ENCODE measurements around the gene CACNA2D3. TPM values are rescaled to one million over a fixed set of nuclear protein-coding genes. Genes with fewer than 3 reads are reported as not detected.
"Not testable (repeated sequence)": the region's sequence is repeated elsewhere in the genome, so short reads cannot be mapped to it uniquely, and the experiment has no call there.

The CACNA2D3 gene
- total RNA-seq, 1 donor from 2014 or later: 0.17 TPM

DNA sequence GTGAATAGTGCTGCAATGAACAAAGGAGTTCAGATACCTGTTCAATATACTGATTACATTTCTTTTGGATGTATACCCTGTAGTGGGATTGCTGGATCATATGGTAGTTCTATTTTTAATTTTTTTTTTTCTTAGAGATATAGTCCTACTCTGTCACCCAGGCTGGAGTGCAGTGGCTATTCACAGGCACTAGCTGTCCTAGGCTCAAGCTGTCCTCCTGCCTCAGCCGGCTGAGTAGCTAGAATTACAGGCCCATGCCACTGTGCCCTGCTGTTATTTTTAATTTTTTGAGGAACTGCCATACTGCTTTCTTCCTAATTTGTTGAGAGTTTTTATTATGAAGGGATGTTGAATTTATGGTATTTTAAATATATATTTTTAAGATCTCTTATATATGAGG, 23.0 kb upstream of the CACNA2D3 start:
- TF ChIP-seq, protein P1, sequence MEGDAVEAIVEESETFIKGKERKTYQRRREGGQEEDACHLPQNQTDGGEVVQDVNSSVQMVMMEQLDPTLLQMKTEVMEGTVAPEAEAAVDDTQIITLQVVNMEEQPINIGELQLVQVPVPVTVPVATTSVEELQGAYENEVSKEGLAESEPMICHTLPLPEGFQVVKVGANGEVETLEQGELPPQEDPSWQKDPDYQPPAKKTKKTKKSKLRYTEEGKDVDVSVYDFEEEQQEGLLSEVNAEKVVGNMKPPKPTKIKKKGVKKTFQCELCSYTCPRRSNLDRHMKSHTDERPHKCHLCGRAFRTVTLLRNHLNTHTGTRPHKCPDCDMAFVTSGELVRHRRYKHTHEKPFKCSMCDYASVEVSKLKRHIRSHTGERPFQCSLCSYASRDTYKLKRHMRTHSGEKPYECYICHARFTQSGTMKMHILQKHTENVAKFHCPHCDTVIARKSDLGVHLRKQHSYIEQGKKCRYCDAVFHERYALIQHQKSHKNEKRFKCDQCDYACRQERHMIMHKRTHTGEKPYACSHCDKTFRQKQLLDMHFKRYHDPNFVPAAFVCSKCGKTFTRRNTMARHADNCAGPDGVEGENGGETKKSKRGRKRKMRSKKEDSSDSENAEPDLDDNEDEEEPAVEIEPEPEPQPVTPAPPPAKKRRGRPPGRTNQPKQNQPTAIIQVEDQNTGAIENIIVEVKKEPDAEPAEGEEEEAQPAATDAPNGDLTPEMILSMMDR (IDR thresholded peaks at IDR 0.05; ENCODE audit: insufficient read depth, low read length, poor library complexity, severe bottlenecking): no peak
- no peak overlapping the region for H3K4me3 ChIP-seq (ENCODE audit: low read depth, low read length)
- H3K27me3 ChIP-seq (ENCODE audit: control insufficient read depth, insufficient read depth, low read length): no peaks in the 10 kb centered on the region
- no peaks in the 10 kb centered on the region for H3K36me3 ChIP-seq (ENCODE audit: control insufficient read depth, insufficient read depth, low read length)
- no peak for DNase-seq (ENCODE audit: low read depth)

DNA sequence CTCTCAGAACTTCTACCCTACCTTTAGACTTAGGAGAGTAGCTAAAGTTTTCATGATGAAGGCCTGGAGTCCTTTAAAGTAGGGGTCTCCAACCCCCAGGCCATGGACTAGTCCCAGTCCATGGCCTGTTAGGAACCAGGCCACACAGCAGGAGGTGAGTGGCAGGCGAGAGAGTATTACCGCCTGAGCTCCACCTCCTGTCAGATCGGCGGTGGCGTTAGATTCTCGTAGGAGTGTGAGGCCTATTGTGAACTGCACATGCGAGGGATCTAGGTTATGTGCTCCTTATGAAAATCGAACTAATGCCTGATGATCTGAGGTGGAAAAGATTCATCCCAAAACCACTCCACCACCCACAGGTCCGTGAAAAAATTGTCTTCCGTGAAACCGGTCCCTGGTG, 18.3 kb upstream of the CACNA2D3 start:
- DNase-seq (ENCODE audit: low read depth): no peak
- TF ChIP-seq, protein P1 (IDR thresholded peaks at IDR 0.05; ENCODE audit: insufficient read depth, low read length, poor library complexity, severe bottlenecking): no peak
- H3K36me3 ChIP-seq (ENCODE audit: control insufficient read depth, insufficient read depth, low read length): no peaks in the 10 kb centered on the region
- H3K4me3 ChIP-seq (ENCODE audit: low read depth, low read length): no peak overlapping the region
- H3K27me3 ChIP-seq (ENCODE audit: control insufficient read depth, insufficient read depth, low read length): no peaks in the 10 kb centered on the region

DNA sequence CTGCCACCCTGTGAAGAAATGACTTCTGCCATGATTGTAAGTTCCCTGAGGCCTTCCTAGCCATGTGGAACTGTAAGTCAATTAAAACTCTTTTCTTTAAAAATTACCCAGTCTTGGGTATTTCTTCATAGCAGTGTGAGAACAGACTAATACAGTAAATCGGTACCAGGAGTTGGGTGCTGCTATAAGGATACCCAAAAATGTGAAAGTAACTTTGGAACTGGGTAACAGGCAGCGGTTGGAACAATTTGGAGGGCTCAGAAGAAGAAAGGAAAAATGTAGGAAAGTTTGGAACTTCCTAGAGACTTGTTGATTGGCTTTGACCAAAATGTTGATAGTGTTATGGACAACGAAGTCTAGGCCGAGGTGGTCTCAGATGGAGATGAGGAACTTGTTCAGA, 6.2 kb upstream of the CACNA2D3 start:
- not testable (repeated sequence) for H3K27me3 ChIP-seq (ENCODE audit: control insufficient read depth, insufficient read depth, low read length); H3K4me3 ChIP-seq (ENCODE audit: low read depth, low read length); H3K36me3 ChIP-seq (ENCODE audit: control insufficient read depth, insufficient read depth, low read length); DNase-seq (ENCODE audit: low read depth)

DNA sequence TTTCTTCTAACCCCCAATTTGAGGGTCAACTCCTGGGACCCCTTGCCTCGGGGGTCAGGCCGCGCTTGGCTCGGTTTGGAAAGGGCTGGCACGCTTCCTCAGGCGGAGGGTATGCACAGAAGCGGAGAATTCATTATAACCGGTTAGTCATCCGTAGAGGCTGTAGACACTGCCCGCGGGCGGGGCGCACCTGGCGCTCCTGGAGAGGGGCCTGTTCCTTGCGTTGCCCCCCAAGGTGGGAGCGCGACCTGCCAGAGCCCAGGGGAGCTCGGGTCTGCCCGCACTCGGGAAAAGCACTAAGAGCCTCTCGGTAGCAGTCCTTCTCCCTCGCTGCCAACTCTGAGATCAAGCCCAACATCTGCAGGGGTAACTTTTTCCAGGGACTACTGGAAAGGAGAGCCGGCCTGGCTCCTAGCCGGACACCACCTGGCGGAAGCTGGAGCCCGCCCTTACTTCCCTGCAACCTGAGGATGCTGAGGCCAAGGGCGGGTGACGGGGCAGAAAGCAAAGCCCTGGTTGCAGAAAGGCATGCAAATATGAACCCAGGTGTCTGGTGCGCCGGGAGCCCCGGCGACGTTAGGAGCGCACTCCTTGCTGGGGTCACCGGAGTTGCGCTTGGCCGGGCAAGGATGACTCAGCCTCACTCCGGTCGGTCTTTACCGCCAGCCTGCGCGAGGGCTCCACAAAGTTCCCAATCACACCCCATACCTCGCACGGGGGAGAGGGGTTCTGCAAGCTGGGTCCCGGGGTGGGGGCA, 1.5 kb upstream of the CACNA2D3 start:
- Histone ChIP-seq H3K27me3 (ENCODE audit: control insufficient read depth, insufficient read depth, low read length) (peaks cover 9% of the 10 kb centered on the region), H3K36me3 (ENCODE audit: control insufficient read depth, insufficient read depth, low read length) (no peaks in the 10 kb centered on the region), H3K4me3 (ENCODE audit: low read depth, low read length) (peak overlapping the region; percentile 54)
- peak; percentile 23 for DNase-seq (ENCODE audit: low read depth)
- TF ChIP-seq, protein P1 (IDR thresholded peaks at IDR 0.05; ENCODE audit: insufficient read depth, low read length, poor library complexity, severe bottlenecking): peak; percentile 24

DNA sequence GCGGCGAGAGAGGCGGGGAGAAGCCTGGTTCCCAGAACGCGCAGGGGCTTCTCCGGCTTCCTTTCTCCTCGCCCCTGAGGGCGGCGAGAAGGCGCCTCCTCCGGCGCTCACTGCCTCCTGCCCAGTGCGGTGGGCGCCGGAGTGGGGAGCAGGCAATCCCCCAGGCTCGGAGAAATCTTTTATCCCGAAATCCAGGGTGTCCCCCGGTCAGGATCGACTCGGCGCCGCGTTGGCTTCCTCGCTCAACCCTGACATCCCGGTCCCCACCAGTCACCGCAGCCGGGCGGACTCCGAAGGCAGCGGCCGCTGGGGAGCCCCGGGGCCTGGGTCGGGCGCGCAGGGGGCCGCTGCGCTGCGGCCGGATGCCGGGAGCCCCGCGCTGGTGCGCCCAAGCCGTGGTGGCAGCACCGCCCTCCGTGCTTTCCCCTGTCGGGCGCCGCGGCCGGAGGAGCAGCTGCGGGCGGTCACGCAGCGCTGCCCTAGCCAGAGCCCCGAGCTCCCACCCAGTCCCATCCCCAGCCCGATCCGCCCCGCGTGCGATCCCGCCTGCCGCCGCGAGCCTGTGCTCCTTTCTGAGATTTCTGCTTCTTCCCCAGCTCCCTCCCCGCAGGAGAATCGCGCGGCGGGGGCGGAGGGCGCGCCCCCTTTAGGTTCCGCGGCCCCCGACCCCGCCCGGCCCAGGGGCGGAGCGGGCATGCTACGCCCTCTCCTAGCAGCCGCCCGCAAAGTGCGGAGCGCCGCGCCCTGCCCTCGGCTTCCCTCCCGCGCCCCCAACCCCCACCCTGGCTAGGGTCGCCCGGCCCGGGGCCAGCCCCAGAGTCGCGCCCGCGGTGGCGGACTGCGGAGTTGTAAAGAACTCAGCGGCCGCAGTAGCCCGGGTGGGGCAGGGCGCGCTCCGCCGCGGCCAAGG, 683 bp upstream of the CACNA2D3 start:
- peaks cover 9% of the 10 kb centered on the region for H3K27me3 ChIP-seq (ENCODE audit: control insufficient read depth, insufficient read depth, low read length)

More for the DNA sequence above, 683 bp upstream of the CACNA2D3 start:
- peak overlapping the region; percentile 54 for H3K4me3 ChIP-seq (ENCODE audit: low read depth, low read length)
- DNase-seq (ENCODE audit: low read depth): no peak
- TF ChIP-seq, protein P1 (IDR thresholded peaks at IDR 0.05; ENCODE audit: insufficient read depth, low read length, poor library complexity, severe bottlenecking): no peak
- H3K36me3 ChIP-seq (ENCODE audit: control insufficient read depth, insufficient read depth, low read length): no peaks in the 10 kb centered on the region
